GM12864 (cell line): Measurements from ENCODE around the gene CUL3.

ENCODE experiments used
- DNase-seq: peaks from one replicate; pipeline ENCODE4 v3.0.0-alpha.2; 2011; ENCODE audit warnings: low read depth
- H3K4me3 ChIP-seq: 2 replicates; pipeline ENCODE4 v1.5.1; 2011; ENCODE audit warnings: mild to moderate bottlenecking, low read depth, low read length, control low read depth
- CTCF ChIP-seq: IDR thresholded peaks from 2 replicates; pipeline ENCODE4 v1.5.1; 2011; ENCODE audit warnings: low read depth, mild to moderate bottlenecking, moderate library complexity, low read length, control low read depth, inconsistent platforms; ENCODE audit errors: missing control alignments

Gene CUL3

DNA sequence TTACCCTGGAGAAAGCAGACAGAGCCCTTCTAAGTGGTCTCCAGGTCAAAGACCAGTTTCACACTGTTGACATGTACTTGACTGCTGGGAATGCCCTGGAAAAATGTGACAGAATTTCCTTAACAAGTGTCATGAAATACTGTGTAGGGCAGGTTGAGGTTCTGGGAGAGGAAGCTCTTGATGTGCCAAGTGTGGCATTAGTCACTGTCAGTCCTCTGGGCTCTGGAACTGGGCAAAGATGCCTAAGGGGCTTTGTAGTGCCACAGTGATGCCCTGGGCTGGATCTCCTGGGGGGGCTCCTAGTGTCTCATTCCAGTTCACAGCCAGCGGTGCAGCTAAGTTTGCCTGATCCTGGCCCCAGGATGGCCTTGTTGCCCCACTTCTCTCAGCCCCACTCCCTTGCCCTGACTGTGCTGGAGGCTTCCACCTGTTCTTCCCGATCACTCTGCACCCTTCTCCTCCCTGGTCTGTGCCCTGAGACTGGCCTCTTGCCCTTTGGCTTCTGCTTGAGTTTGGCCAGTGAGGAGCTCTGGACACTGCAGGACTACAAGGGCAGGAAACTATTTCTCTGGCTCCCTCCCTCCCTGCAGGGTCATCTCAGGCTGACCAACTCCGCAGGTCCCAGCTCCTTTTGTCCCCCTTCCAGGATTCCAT is 156.2 kb downstream of the CUL3 start:
- no peak overlapping the region for H3K4me3 ChIP-seq
- TF ChIP-seq CTCF: no peak
- DNase-seq: no peak

GRCh38 chr2:224427471-224427870 is 157.7 kb downstream of the CUL3 start:
- no peak for DNase-seq
- TF ChIP-seq CTCF: no peak
- no peak overlapping the region for H3K4me3 ChIP-seq

DNA sequence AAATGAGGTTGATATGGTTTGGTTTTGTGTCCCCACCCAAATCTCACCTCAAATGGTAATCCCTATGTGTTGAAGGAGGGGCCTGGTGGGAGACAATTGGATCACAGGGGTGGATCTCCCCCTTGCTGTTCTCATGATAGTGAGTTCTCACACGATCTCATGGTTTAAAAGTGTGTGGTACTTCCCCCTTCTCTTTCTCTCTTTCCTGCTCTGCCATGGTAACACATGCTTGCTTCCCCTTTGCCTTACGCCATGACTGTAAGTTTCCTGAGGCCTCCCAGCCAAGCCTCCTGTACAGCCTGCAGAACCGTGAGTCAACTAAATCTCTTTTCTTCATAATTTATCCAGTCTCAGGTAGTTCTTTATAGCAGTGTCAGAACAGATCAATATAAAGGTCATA is 158.5 kb downstream of the CUL3 start:
- DNase-seq: no peak
- no peak overlapping the region for H3K4me3 ChIP-seq
- no peak for TF ChIP-seq CTCF

- H3K4me3 ChIP-seq: no peak overlapping the region
- no peak for TF ChIP-seq CTCF
- DNase-seq: no peak
Observed at GRCh38 chr2:224421065-224421464, 164.1 kb downstream of the CUL3 start.
